Islet of Langerhans (tissue), 1 donor: ENCODE data around the gene SPINT1.

Source experiments
- FAIRE-seq: peaks from one replicate; lab custom pipeline; 2011; peaks lifted over from hg19 to GRCh38; lab: Jason Lieb, UNC

SPINT1 gene

GRCh38 chr15:40843885-40844695 is at the start of gene SPINT1:
Gene SPINT1 (plus strand): TSS chr15:40844048. CDS start chr15:40844555, 507 bp downstream.
- no peak for FAIRE-seq

- FAIRE-seq: no peak
Measured at GRCh38 chr15:40796041-40796440, 47.8 kb upstream of the SPINT1 start.

GRCh38 chr15:40796512-40796911 is 47.3 kb upstream of the SPINT1 start:
- no peak for FAIRE-seq

GRCh38 chr15:40799523-40799922 is 44.3 kb upstream of the SPINT1 start:
- FAIRE-seq: no peak

GRCh38 chr15:40803076-40803475 is 40.8 kb upstream of the SPINT1 start:
- FAIRE-seq: no peak

- no peak for FAIRE-seq
Measured at GRCh38 chr15:40803688-40804087, 40.2 kb upstream of the SPINT1 start.

GRCh38 chr15:40806672-40807027 is 37.2 kb upstream of the SPINT1 start:
- FAIRE-seq: no peak

GRCh38 chr15:40807028-40807887 is 36.6 kb upstream of the SPINT1 start, which contains the start of the genes DNAJC17 and ZFYVE19:
Gene DNAJC17 (minus strand): TSS chr15:40807473. CDS start chr15:40807446, 27 bp downstream.
Gene ZFYVE19 (plus strand): TSS chr15:40807089. CDS start chr15:40807590, 501 bp downstream.
- no peak for FAIRE-seq

GRCh38 chr15:40807888-40808461 is 35.9 kb upstream of the SPINT1 start:
- no peak for FAIRE-seq

GRCh38 chr15:40808861-40809450 is 34.9 kb upstream of the SPINT1 start:
- no peak for FAIRE-seq

GRCh38 chr15:40812721-40813425 is 31.0 kb upstream of the SPINT1 start:
- no peak for FAIRE-seq

- no peak for FAIRE-seq
Measured at GRCh38 chr15:40815042-40815698, 28.7 kb upstream of the SPINT1 start.

- FAIRE-seq: no peak
Measured at GRCh38 chr15:40819048-40819447, 24.8 kb upstream of the SPINT1 start.

GRCh38 chr15:40821195-40821594 is 22.7 kb upstream of the SPINT1 start:
- FAIRE-seq: no peak

- no peak for FAIRE-seq
Measured at GRCh38 chr15:40823572-40824343, 20.1 kb upstream of the SPINT1 start.

- peak; percentile 49 for FAIRE-seq
Measured at GRCh38 chr15:40825661-40826422, 18.0 kb upstream of the SPINT1 start.

GRCh38 chr15:40826423-40827075 is 17.3 kb upstream of the SPINT1 start:
- FAIRE-seq: no peak

- FAIRE-seq: no peak
Measured at GRCh38 chr15:40828447-40829036, 15.3 kb upstream of the SPINT1 start, which contains the start of gene PPP1R14D. Gene PPP1R14D (minus strand): TSS chr15:40828708. CDS start chr15:40828641, 67 bp downstream.

GRCh38 chr15:40829115-40829514 is 14.7 kb upstream of the SPINT1 start:
- FAIRE-seq: no peak
